Peyer's patch (tissue), 4 donors: Measurements from ENCODE around the gene PPP2R5E. TPM values are rescaled to one million over a fixed set of nuclear protein-coding genes. Genes with fewer than 3 reads are reported as not detected.

ENCODE experiments used
- DNase-seq, 3 donors: peaks; one replicate each; pipeline ENCODE4 v3.0.0-alpha.2; 2017 to 2019
- H3K27ac ChIP-seq, 4 donors: fragments of 200-600 bp; sonication (generic); one replicate each; pipeline ENCODE4 v1.5.1; 2016 to 2019
- H3K27me3 ChIP-seq, 2 donors: fragments of 200-600 bp; sonication (generic); one replicate each; pipeline ENCODE4 v1.5.1; 2019
- H3K36me3 ChIP-seq, 3 donors: fragments of 200-600 bp; sonication (generic); one replicate each; pipeline ENCODE4 v1.5.1; 2016 to 2019
- H3K4me1 ChIP-seq, 4 donors: fragments of 200-600 bp; sonication (generic); one replicate each; pipeline ENCODE4 v1.5.1; 2016 to 2019
- H3K4me3 ChIP-seq, 4 donors: fragments of 200-600 bp; sonication (generic); 1 replicate in 3 of 4; 2 replicates in 1 of 4; pipeline ENCODE4 v1.5.1; 2016 to 2019; ENCODE audit warnings: mild to moderate bottlenecking in 1 of 4
- H3K9me3 ChIP-seq, 4 donors: fragments of 200-600 bp; sonication (generic); one replicate each; pipeline ENCODE4 v1.5.1; 2016 to 2019; ENCODE audit warnings: mild to moderate bottlenecking in 1 of 4
- POLR2A ChIP-seq, 2 donors: fragments of 450-650 bp; IDR thresholded peaks; one replicate each; pipeline ENCODE4 v1.5.1; 2017; ENCODE audit warnings: antibody characterized with exemption in 2 of 2, mild to moderate bottlenecking in 2 of 2, moderate library complexity in 2 of 2
- total RNA-seq, 4 donors: library from RNA; depleted of rRNA; stranded (reverse); fragments of >200 nt; gene quantifications; one replicate each; pipeline ENCODE4 v1.1.0, GENCODE V29; 2016
- TF ChIP-seq, protein P1 (sequence below), 6 experiments: fragments of 450-650 bp in 4 of 6; fragments of 200-600 bp in 2 of 6; sonication (generic) in 1 of 6; IDR thresholded peaks; one replicate each; pipeline ENCODE4 v1.5.1; 2017 to 2019; ENCODE audit warnings: antibody characterized with exemption in 6 of 6, mild to moderate bottlenecking in 3 of 6, moderate library complexity in 1 of 6

PPP2R5E gene
- total RNA-seq, 4 donors from 2014 or later = 14.9 to 19.3 (median 17.0) TPM

DNA sequence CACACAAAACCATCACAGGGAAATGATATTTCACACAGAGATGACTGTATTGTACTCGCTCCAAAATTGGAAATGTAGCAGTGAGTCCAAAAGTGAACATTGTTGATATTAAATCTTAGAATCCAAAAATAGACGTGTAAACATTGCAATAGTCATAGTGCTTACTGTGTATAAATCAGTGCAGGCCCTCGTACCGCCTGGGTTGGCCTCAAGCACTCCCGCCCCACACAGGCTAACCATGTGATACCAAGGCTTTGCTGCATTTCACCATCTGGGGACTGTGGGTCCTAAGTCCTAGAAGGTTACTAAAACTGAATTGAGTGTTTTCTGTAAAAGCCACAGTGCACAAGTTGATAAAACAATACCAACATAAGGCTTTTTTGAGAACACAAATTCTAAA lies 107.3 kb downstream of the PPP2R5E start:
- Histone ChIP-seq H3K9me3 (no peaks in the 10 kb centered on the region), H3K27ac (peak overlapping the region; percentile 5 to 67 (median 23)), H3K4me1 (peaks cover 0 to 44% (median 0%) of the 10 kb centered on the region in 4 donors), H3K36me3 (no peaks in the 10 kb centered on the region), H3K4me3 (no peak overlapping the region), H3K27me3 (no peaks in the 10 kb centered on the region)
- DNase-seq = peak in 2 of 3 donors; percentile 28 to 72
- no peak for TF ChIP-seq POLR2A (IDR thresholded peaks at IDR 0.05)
- TF ChIP-seq, protein P1, sequence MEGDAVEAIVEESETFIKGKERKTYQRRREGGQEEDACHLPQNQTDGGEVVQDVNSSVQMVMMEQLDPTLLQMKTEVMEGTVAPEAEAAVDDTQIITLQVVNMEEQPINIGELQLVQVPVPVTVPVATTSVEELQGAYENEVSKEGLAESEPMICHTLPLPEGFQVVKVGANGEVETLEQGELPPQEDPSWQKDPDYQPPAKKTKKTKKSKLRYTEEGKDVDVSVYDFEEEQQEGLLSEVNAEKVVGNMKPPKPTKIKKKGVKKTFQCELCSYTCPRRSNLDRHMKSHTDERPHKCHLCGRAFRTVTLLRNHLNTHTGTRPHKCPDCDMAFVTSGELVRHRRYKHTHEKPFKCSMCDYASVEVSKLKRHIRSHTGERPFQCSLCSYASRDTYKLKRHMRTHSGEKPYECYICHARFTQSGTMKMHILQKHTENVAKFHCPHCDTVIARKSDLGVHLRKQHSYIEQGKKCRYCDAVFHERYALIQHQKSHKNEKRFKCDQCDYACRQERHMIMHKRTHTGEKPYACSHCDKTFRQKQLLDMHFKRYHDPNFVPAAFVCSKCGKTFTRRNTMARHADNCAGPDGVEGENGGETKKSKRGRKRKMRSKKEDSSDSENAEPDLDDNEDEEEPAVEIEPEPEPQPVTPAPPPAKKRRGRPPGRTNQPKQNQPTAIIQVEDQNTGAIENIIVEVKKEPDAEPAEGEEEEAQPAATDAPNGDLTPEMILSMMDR (IDR thresholded peaks at IDR 0.05) = no peak

DNA sequence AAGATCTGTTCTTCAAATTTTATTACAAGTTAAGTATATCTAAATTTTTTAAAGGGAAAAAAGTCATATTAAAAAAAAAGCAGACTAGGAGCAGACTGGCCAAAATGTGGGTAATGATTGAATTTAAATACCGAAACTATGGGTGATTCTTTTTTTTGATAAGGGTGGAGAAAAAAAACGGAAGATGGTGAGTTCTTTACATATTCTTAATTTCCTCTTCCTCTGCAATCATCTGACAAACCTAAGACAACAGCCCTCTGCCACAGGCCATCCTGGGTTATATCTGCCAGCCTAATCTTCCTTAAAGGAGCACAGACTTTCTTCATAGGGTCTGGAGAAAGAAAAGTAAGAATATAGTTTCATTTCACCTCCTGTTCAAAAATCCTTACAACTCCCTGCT lies 108.0 kb downstream of the PPP2R5E start:
- TF ChIP-seq POLR2A (IDR thresholded peaks at IDR 0.05) = no peak
- TF ChIP-seq, protein P1 (IDR thresholded peaks at IDR 0.05) = no peak
- H3K4me3 ChIP-seq = no peak overlapping the region
- H3K36me3 ChIP-seq = no peaks in the 10 kb centered on the region
- peak overlapping the region in 2 of 4 donors; percentile 15 to 67 for H3K27ac ChIP-seq
- H3K4me1 ChIP-seq = peaks cover 0 to 44% (median 0%) of the 10 kb centered on the region in 4 donors
- DNase-seq = no peak
- H3K27me3 ChIP-seq = no peaks in the 10 kb centered on the region
- no peaks in the 10 kb centered on the region for H3K9me3 ChIP-seq

- Histone ChIP-seq H3K36me3 (no peaks in the 10 kb centered on the region), H3K4me1 (peaks cover 0 to 29% (median 0%) of the 10 kb centered on the region in 4 donors), H3K4me3 (no peak overlapping the region), H3K27ac (no peak overlapping the region), H3K9me3 (no peaks in the 10 kb centered on the region), H3K27me3 (no peaks in the 10 kb centered on the region)
- TF ChIP-seq, protein P1 (IDR thresholded peaks at IDR 0.05) = no peak
- TF ChIP-seq POLR2A (IDR thresholded peaks at IDR 0.05) = no peak
- DNase-seq = no peak
These were observed 110.2 kb downstream of the PPP2R5E start for GRCh38 chr14:63432888-63433552.

GRCh38 chr14:63432228-63432627 lies 110.9 kb downstream of the PPP2R5E start:
- H3K27me3 ChIP-seq = no peaks in the 10 kb centered on the region
- TF ChIP-seq, protein P1 (IDR thresholded peaks at IDR 0.05) = no peak
- no peak for TF ChIP-seq POLR2A (IDR thresholded peaks at IDR 0.05)
- H3K9me3 ChIP-seq = no peaks in the 10 kb centered on the region
- no peak overlapping the region for H3K27ac ChIP-seq
- no peak overlapping the region for H3K4me3 ChIP-seq
- H3K36me3 ChIP-seq = no peaks in the 10 kb centered on the region
- H3K4me1 ChIP-seq = peaks cover 0 to 22% (median 0%) of the 10 kb centered on the region in 4 donors
- no peak for DNase-seq

- Histone ChIP-seq H3K9me3 (no peaks in the 10 kb centered on the region), H3K27me3 (no peaks in the 10 kb centered on the region), H3K4me1 (peaks cover 0 to 14% (median 0%) of the 10 kb centered on the region in 4 donors), H3K4me3 (no peak overlapping the region), H3K27ac (no peak overlapping the region), H3K36me3 (no peaks in the 10 kb centered on the region)
- no peak for TF ChIP-seq POLR2A (IDR thresholded peaks at IDR 0.05)
- TF ChIP-seq, protein P1 (IDR thresholded peaks at IDR 0.05) = no peak
- DNase-seq = no peak
These were observed 111.7 kb downstream of the PPP2R5E start for GRCh38 chr14:63431466-63431865.
